Testis (tissue), 2 donors: ENCODE data around the gene HGF.

Experiments used
- CTCF ChIP-seq, 3 experiments: fragments of 450-650 bp in 2 of 3; fragments of 200-600 bp in 1 of 3; sonication (generic) in 1 of 3; IDR thresholded peaks; one replicate each; pipeline ENCODE4 v1.5.1; 2016 to 2019; ENCODE audit warnings: antibody characterized with exemption in 3 of 3, mild to moderate bottlenecking in 2 of 3, moderate library complexity in 1 of 3
- POLR2A ChIP-seq: fragments of 450-650 bp; IDR thresholded peaks from one replicate; pipeline ENCODE4 v1.6.1; 2017; ENCODE audit warnings: antibody characterized with exemption, mild to moderate bottlenecking, moderate library complexity

- TF ChIP-seq CTCF (IDR thresholded peaks at IDR 0.05) (no peak), POLR2A (no peak)
Measured at GRCh38 chr7:81657551-81657950, 112.3 kb downstream of the HGF start.
